Prostate gland (tissue), 2 donors: ENCODE results near the gene MIER2.
"Not testable (repeated sequence)": the region's sequence is repeated elsewhere in the genome, so short reads cannot be mapped to it uniquely, and the experiment has no call there.

ENCODE experiments used
- POLR2A ChIP-seq: fragments of 450-650 bp; IDR thresholded peaks from one replicate; pipeline ENCODE4 v1.6.1; 2016; ENCODE audit warnings: antibody characterized with exemption, mild to moderate bottlenecking
- TF ChIP-seq, protein P1 (sequence below), 4 experiments: fragments of 200-600 bp in 2 of 4; fragments of 450-650 bp in 2 of 4; sonication (generic) in 2 of 4; IDR thresholded peaks; 1 replicate in 3 of 4; 2 replicates in 1 of 4; pipeline ENCODE4 v1.5.1; 2016 to 2019; ENCODE audit warnings: antibody characterized with exemption in 4 of 4, mild to moderate bottlenecking in 2 of 4, moderate library complexity in 2 of 4

DNA sequence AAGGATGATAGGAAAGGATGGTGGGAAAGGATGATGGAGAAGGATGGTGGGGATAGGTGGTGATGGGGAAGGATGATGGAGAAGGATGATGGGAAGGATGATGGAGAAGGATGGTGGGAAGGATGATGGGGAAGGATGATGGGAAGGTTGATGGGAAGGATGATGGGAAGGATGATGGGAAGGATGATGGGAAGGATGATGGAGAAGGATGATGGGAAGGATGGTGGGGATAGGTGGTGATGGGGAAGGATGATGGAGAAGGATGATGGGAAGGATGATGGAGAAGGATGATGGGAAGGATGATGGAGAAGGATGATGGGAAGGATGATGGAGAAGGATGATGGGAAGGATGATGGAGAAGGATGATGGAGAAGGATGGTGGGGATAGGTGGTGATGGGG lies 49.0 kb upstream of the MIER2 start:
- TF ChIP-seq, protein P1, sequence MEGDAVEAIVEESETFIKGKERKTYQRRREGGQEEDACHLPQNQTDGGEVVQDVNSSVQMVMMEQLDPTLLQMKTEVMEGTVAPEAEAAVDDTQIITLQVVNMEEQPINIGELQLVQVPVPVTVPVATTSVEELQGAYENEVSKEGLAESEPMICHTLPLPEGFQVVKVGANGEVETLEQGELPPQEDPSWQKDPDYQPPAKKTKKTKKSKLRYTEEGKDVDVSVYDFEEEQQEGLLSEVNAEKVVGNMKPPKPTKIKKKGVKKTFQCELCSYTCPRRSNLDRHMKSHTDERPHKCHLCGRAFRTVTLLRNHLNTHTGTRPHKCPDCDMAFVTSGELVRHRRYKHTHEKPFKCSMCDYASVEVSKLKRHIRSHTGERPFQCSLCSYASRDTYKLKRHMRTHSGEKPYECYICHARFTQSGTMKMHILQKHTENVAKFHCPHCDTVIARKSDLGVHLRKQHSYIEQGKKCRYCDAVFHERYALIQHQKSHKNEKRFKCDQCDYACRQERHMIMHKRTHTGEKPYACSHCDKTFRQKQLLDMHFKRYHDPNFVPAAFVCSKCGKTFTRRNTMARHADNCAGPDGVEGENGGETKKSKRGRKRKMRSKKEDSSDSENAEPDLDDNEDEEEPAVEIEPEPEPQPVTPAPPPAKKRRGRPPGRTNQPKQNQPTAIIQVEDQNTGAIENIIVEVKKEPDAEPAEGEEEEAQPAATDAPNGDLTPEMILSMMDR (IDR thresholded peaks at IDR 0.05) = not testable (repeated sequence)
- TF ChIP-seq POLR2A = not testable (repeated sequence)
